Type B pancreatic cell (in vitro differentiated cells): ENCODE results near the gene UMOD. TPM values are rescaled to one million over a fixed set of nuclear protein-coding genes. Genes with fewer than 3 reads are reported as not detected.

ENCODE experiments used
- DNase-seq: peaks from one replicate; pipeline ENCODE4 v3.0.0; 2021; ENCODE audit warnings: mixed read lengths; ENCODE audit not compliant: unreplicated experiment; ENCODE audit errors: extremely low spot score
- H3K27ac Mint-ChIP-seq: 2 replicates; pipeline ENCODE4 v1.8.0; 2021; ENCODE audit warnings: mild to moderate bottlenecking, mixed read lengths
- H3K27me3 Mint-ChIP-seq: 2 replicates; pipeline ENCODE4 v1.8.0; 2021; ENCODE audit warnings: mixed read lengths
- H3K36me3 Mint-ChIP-seq: 2 replicates; pipeline ENCODE4 v1.8.0; 2021; ENCODE audit warnings: mixed read lengths
- H3K4me1 Mint-ChIP-seq: one replicate; pipeline ENCODE4 v1.8.0; 2021; ENCODE audit warnings: mixed read lengths; ENCODE audit not compliant: unreplicated experiment
- H3K4me3 Mint-ChIP-seq: 2 replicates; pipeline ENCODE4 v1.8.0; 2021; ENCODE audit warnings: mild to moderate bottlenecking, mixed read lengths
- H3K9me3 Mint-ChIP-seq: 2 replicates; pipeline ENCODE4 v1.8.0; 2021; ENCODE audit warnings: mixed read lengths
- total RNA-seq: library from RNA; stranded (reverse); gene quantifications from 2 replicates; pipeline ENCODE4 v1.2.1, GENCODE V29; 2021; ENCODE audit warnings: low replicate concordance
- TF ChIP-seq, protein P1 (sequence below): fragments of 200-600 bp; sonication (generic); conservative IDR thresholded peaks from 2 replicates; pipeline ENCODE4 v1.5.0; 2021; ENCODE audit warnings: antibody characterized with exemption, mild to moderate bottlenecking

Gene UMOD
- total RNA-seq, 1 donor from 2014 or later, result not detected

DNA sequence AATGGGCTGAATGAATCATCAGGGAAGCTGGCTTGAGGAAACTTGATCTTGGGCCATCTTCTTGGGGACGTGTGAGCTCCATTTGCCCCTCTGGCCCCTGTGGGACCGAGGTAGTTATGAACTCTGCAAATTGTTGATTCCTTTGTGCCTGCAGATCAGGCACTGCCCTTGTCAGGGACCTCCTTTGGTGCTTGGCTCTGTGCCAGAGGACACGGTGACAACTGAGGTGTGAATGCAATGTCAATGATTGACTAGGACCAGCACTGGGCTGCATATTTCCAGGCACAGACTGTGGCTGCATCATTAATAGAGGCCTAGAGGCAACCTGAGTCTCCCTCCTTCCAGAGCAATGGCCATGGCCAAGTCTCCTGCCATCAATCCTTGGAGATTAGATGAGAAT lies 28.3 kb upstream of the UMOD start:
- H3K4me3 Mint-ChIP-seq, result no peak overlapping the region
- H3K27ac Mint-ChIP-seq, result no peak overlapping the region
- TF ChIP-seq, protein P1, sequence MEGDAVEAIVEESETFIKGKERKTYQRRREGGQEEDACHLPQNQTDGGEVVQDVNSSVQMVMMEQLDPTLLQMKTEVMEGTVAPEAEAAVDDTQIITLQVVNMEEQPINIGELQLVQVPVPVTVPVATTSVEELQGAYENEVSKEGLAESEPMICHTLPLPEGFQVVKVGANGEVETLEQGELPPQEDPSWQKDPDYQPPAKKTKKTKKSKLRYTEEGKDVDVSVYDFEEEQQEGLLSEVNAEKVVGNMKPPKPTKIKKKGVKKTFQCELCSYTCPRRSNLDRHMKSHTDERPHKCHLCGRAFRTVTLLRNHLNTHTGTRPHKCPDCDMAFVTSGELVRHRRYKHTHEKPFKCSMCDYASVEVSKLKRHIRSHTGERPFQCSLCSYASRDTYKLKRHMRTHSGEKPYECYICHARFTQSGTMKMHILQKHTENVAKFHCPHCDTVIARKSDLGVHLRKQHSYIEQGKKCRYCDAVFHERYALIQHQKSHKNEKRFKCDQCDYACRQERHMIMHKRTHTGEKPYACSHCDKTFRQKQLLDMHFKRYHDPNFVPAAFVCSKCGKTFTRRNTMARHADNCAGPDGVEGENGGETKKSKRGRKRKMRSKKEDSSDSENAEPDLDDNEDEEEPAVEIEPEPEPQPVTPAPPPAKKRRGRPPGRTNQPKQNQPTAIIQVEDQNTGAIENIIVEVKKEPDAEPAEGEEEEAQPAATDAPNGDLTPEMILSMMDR, result no peak
- peaks cover 16% of the 10 kb centered on the region for H3K27me3 Mint-ChIP-seq
- no peak for DNase-seq
- no peaks in the 10 kb centered on the region for H3K36me3 Mint-ChIP-seq
- no peaks in the 10 kb centered on the region for H3K9me3 Mint-ChIP-seq
- H3K4me1 Mint-ChIP-seq, result no peaks in the 10 kb centered on the region

DNA sequence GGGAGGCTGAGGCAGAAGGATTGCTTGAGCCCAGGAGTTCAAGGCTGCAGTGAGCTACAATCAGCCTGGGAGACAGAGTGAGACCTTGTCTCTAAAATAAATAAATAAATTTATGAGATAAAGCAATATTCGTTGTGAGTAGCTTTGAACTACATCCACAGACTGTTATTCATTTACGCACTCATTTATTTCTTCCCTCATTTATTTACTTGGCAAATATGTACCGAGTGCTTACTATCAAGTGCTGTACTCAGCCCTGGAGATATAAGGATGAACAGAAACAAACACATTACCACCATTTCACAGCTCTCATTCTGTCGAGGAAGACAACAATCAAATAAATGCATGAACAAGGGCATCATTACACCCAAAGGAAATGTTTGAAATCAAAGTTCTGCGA lies 24.7 kb upstream of the UMOD start:
- Mint-ChIP-seq H3K27me3 (peaks cover 24% of the 10 kb centered on the region), H3K4me1 (no peaks in the 10 kb centered on the region), H3K36me3 (no peaks in the 10 kb centered on the region), H3K27ac (no peak overlapping the region), H3K4me3 (no peak overlapping the region), H3K9me3 (no peaks in the 10 kb centered on the region)
- DNase-seq, result no peak
- TF ChIP-seq, protein P1, result no peak

DNA sequence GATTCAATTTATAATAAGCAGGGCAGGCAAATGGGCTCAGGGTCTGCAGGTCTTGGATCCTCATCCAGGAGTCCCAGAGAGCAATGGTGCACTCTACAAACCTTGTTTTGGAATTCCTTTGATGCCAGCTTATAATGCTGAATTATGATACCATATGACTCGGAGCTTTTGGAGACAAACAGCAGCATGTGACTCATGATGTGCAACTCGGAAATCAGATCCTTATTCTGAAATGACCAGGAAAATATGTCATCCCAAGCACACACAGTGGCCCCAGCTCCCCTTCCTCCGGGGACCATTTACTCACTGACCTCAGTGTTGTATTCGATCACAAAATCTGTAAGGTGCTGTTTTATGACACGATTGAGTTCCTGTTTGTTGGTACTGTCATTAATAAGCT lies 20.2 kb upstream of the UMOD start:
- H3K27ac Mint-ChIP-seq, result no peak overlapping the region
- no peak for DNase-seq
- TF ChIP-seq, protein P1, result no peak
- H3K4me3 Mint-ChIP-seq, result no peak overlapping the region
- no peaks in the 10 kb centered on the region for H3K4me1 Mint-ChIP-seq
- H3K27me3 Mint-ChIP-seq, result peaks cover 31% of the 10 kb centered on the region
- H3K9me3 Mint-ChIP-seq, result no peaks in the 10 kb centered on the region
- H3K36me3 Mint-ChIP-seq, result no peaks in the 10 kb centered on the region

DNA sequence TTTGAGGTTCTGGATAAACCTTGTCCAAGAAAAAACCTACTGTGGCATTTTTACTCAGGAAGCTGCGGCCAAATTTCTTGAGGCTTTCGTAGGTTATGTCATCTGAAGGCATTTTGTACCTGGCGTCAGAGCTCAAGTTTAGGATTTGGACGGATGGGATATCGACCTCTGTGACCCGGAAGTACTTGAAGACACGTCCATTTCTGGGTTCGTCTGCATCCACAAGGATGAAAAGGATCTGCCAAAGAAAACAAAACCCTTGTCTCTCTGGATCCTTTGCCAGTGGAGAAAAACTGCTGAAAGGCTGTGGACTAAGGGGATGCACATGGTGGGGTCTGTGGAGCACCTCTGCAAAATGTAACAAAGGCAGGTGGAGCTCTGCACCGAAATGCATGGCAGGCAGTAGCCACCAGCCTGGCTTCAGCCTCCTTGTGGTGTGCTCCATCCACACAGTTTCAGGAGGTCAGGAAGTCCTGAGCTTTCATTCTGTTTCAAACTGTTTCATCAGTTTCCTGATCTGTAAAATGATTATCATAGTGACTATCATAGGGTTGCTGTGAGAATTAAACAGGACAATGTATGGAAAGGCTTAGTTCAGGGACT lies 17.0 kb upstream of the UMOD start:
- Mint-ChIP-seq H3K4me1 (no peaks in the 10 kb centered on the region), H3K4me3 (no peak overlapping the region), H3K36me3 (no peaks in the 10 kb centered on the region), H3K9me3 (no peaks in the 10 kb centered on the region), H3K27ac (no peak overlapping the region), H3K27me3 (peaks cover 34% of the 10 kb centered on the region)
- TF ChIP-seq, protein P1, result no peak
- no peak for DNase-seq

DNA sequence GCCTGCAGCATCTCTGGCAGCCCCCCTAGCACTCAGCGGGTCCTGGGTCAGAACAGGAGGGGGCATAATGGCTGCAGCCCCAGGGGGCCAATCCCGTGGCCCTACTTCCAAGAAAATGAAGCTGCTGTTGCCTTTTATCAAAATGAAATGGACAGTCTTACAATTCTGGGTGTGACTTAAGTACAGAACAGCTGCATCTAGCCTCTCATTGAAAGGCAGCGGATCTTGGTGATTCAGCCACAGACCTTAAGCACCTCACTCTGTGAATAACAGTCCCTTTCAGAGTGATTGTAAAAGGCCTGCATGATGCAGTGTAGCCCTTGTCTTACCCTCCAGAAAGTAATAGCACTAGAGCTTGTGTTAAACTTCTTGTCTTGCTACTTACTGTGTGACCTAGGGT lies 11.5 kb upstream of the UMOD start:
- Mint-ChIP-seq H3K4me3 (no peak overlapping the region), H3K9me3 (no peaks in the 10 kb centered on the region), H3K36me3 (no peaks in the 10 kb centered on the region), H3K4me1 (no peaks in the 10 kb centered on the region), H3K27me3 (peaks cover 38% of the 10 kb centered on the region), H3K27ac (no peak overlapping the region)
- TF ChIP-seq, protein P1, result no peak
- DNase-seq, result no peak

DNA sequence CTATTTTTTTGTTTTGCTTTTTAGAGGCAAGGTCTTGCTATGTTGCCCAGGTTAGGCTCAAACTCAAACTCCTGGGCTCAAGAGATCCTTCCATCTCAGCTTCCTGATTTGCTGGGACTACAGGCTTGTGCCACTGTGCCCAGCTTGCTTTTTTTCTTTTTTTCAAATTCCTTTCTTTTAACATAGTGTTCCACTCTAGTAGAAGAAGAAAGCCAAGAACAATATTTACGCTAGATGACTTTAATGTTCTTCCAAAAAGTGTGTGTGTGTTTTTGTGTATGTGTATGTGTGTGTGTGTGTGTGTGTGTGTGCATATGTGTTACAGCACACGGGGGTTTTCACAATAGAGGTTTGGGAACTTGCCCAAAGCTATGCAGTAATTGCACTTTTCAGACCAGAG lies 10.7 kb upstream of the UMOD start:
- Mint-ChIP-seq H3K4me3 (no peak overlapping the region), H3K27me3 (peaks cover 37% of the 10 kb centered on the region)

More for the DNA sequence above, 10.7 kb upstream of the UMOD start:
- no peaks in the 10 kb centered on the region for H3K9me3 Mint-ChIP-seq
- no peak for DNase-seq
- no peak overlapping the region for H3K27ac Mint-ChIP-seq
- H3K4me1 Mint-ChIP-seq, result no peaks in the 10 kb centered on the region
- TF ChIP-seq, protein P1, result no peak
- no peaks in the 10 kb centered on the region for H3K36me3 Mint-ChIP-seq
